Stimulated activated CD8-positive, alpha-beta memory T cell treated with anti-CD3 and anti-CD28 coated beads, Interleukin-15, amount 100 ng/mL, for 48 hours (primary cell): ENCODE measurements around the gene NAPA.
A peak's percentile ranks its signal among the peaks of the same experiment; 100 is the strongest.
"Not testable (repeated sequence)": the region's sequence is repeated elsewhere in the genome, so short reads cannot be mapped to it uniquely, and the experiment has no call there.

ENCODE experiments used
- DNase-seq, 2 donors: peaks; one replicate each; pipeline ENCODE4 v3.0.0-alpha.2; 2020; ENCODE audit warnings: low read depth in 2 of 2

The NAPA gene

DNA sequence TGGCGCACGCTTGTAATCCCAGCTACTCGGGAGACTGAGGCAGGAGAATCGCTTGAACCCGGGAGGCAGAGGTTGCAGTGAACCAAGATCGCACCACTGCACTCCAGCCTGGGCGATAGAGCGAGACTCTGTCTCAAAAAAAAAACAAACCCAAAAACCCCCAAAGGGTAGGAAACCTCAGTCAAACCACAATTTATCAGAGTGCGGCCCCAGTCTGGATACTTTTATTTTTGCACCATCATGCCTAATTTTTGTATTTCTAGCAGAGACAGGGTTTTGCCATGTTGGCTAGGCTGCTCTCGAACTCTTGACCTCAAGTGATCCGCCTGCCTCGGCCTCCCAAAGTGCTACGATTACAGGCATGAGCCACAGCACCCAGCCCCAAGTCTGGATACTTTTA, 28.6 kb downstream of the NAPA start:
- DNase-seq, result not testable (repeated sequence)

- DNase-seq, result no peak
These were observed 29.7 kb downstream of the NAPA start for GRCh38 chr19:47485210-47485609.

GRCh38 chr19:47483800-47484690, 30.8 kb downstream of the NAPA start, which contains the start of gene KPTN:
KPTN (minus strand) TSS chr19:47484219; CDS start chr19:47484160, 59 bp downstream.
- DNase-seq, result peak; percentile 82 to 86

- no peak for DNase-seq
These were observed 31.7 kb downstream of the NAPA start for GRCh38 chr19:47483200-47483599.

- no peak for DNase-seq
These were observed 33.3 kb downstream of the NAPA start for GRCh38 chr19:47481460-47482052.

- DNase-seq, result no peak
These were observed 34.2 kb downstream of the NAPA start for GRCh38 chr19:47480658-47481057.

- DNase-seq, result no peak
These were observed 35.0 kb downstream of the NAPA start for GRCh38 chr19:47479701-47480503.

DNA sequence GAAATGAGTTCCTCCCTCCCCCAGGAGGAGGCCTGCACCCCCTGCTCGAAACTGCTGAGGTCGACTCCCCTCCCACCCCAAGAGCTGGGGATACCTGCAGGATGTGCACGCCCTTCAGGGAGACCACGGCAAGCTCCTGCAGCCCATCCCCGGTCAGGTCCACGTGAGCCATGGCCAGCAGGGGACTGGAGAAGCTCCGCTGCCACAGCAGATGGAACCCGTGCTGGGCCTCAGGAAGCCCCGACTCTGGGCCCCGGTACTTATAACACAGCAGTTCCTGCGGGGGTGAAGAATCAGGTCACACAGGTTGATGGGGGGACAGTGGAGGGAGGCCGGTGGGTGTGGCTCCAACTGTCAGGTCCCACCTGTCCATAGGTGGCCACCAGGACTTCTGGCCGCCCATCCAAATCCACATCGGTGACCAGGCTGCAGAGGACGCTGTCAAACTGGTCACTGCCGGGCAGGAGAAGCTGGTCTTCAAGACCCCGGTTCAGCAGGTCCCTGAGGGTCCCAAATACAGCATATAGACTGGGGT, 38.4 kb downstream of the NAPA start:
- DNase-seq, result no peak

DNA sequence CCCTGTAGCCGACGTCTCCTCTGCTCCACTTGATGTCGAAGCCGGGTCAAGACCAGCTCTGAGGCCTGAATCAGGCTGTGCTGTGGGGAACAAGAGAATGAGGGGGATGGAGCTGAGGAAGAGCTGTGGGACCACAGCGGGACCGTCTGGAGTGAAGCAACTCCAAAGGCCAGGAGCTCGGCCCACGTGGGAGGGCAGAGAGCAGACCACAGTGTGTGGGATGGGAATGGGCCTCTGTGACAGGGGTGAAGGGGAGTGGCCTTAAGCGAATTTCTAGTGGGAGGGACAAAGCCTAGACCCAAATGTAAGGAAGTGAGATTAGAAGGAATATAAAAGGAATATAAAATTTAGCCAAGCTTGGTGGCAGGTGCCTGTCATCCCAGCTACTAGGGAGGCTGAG, 39.4 kb downstream of the NAPA start:
- no peak for DNase-seq

DNA sequence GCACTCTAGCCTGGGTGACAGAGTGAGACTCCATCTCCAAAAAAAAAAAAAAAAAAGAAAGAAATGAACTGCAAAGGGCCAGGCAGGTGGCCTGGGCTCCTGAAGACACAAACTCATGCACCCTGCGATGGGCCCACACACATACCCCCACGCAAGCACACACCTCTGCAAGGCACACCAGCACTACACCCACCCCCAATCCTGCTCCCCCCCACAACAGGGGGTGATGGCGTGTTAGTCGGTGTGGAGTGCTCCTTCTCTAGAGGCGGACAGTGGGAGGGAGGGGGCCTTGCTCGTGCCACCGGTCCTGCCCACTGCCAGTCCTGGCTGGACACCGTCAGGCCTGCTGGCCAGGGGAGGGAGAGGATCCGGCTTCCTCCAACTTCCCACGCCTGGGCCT, 41.5 kb downstream of the NAPA start:
- no peak for DNase-seq

GRCh38 chr19:47471733-47472457, 43.0 kb downstream of the NAPA start, which contains the start of gene SLC8A2:
SLC8A2 (minus strand) TSS chr19:47471893; CDS start chr19:47466403, 5,490 bp downstream.
- DNase-seq, result peak; percentile 26 to 33

DNA sequence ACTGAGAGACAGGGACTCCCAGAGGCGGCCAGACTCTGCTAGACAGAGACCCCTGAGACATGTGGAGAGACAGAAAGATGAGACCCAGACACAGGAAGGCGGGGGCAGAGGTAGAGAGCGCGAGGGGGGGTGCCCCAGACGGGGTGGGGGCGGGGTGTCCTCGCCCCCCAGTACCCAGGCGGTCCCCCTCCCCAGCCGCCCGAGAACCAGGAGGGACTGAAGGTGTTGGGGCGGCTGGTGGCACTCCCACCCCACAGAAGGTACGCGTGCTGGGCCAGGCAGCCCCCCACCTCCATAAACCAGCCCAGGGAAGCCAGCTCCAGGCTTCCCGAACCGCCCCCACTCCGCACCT, 43.5 kb downstream of the NAPA start:
- DNase-seq, result no peak

DNA sequence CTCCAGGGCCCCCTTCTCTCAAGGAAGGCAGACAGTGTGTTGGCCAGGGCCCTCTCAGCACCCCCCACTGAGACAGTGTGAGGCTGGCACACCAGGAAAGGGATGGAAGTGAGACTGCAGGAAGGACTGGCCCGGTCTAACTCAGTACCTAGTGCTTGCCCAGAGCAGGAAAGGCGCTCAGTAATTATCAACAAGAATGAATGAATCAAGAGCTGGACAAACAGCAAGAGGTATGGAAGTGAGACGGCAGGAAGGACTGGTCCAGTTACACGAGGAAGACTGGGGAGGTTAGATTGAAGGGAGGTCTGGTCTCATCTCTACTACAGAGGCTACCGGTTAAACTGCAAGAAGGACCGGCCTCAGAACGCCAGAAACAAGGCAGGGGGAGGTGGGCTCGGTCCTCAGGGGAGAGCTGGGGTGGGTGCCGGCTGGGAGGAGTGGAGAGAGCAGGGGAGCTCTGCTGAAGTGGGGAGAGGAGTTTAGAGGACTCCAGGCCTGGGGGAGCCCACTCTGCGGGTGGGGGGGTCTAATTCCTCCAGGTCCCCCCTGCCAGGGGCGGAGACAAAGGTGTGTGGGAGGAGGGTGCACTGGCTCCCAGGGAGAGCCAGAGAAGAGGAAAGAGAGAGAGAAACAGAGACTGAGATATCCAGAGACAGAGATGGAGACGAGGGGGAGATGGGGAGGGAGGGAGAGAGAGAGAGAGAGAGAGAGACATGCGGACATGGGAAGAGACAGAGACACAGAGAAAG, 44.2 kb downstream of the NAPA start:
- no peak for DNase-seq

GRCh38 chr19:47469719-47470118, 45.1 kb downstream of the NAPA start:
- no peak for DNase-seq

DNA sequence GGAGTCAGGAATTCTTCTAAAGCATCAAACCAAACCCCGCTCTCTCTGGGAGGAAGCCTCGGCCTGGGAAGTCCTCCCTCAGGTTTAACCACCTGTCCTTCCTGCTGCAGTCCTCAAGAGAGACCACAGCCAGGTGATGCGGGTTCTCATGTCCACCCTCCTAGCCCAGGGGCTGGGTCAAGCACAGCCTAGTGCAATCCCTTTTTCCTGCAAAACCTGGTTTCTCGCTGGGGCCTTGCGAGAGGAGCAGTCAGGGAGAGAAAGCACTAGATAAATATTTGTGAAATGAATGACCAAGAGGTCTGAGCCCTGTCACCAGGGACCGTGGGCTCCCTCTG, 45.5 kb downstream of the NAPA start:
- DNase-seq, result no peak

DNA sequence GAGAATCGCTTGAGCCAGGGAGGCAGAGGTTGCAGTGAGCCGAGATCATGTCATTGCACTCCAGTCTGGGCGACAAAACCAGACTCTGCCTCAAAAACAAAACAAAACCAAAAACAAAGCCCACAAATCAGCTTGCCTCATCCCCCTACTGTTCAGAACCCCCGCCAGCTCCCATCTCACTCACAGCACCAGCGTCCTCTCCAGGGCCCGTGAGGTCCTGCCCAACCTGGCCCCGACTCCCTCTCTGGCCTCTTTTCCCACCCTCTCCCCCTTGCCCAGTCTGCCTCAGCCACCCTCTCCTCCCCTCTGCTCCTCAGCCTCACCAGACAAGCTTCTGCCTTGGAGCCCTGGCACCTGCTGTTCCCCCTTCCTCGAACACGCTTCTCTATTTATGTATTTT, 46.9 kb downstream of the NAPA start:
- no peak for DNase-seq

GRCh38 chr19:47465957-47466356, 48.9 kb downstream of the NAPA start:
- DNase-seq, result no peak

DNA sequence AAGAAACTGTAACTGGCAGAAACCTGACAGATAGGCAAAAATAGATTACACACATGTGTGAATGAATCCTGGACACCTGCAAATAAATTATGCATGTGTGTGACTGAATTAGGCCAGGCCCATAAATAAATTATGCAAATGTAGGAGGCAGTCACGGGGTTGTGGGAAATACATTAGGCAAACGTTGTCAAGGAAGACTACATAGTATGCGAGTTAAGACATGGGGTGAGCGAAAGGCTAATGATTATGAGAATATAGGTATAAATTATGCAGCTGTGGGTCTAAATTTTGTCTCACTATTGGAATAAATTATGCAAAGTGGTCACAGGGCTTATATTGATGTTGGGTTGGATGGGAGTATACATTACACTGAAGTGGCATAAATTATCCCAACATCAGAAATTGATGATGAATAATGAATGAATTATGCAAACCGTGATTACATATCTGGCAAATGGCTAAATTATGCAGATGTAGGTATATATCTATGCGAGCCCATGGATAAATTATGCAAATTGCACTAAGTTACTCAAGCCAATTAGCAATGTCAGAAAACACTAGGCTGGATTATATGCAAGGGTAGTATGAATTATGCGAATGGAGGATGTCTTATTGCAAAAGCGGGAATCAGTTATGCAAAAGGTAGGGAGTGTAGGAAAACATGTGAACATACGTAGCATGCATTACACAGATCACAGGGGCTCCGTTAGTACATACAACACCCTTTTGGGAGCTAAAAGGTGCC, 50.0 kb downstream of the NAPA start:
- no peak for DNase-seq

DNA sequence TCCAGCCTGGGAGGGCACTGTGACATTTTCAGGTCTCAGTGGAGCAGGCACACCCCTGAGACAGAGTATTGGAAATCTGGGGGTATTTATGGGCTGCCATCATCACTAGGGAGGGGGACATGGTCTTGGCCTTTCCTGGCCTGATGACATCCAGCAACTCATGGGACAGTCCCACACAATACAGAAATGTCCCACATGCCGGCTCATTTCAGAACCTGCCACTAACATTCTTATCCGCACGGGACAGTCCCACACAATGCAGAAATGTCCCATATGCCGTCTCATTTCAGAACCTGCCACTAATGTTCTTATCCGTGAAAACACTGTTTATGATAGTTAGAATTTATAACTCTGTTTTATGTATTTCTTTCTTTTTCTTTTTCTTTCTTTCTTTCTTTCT, 53.0 kb downstream of the NAPA start:
- no peak for DNase-seq

GRCh38 chr19:47459477-47459876, 55.4 kb downstream of the NAPA start:
- DNase-seq, result no peak
